ENCODE measurements around the gene DDX24.

Gene DDX24, protein sequence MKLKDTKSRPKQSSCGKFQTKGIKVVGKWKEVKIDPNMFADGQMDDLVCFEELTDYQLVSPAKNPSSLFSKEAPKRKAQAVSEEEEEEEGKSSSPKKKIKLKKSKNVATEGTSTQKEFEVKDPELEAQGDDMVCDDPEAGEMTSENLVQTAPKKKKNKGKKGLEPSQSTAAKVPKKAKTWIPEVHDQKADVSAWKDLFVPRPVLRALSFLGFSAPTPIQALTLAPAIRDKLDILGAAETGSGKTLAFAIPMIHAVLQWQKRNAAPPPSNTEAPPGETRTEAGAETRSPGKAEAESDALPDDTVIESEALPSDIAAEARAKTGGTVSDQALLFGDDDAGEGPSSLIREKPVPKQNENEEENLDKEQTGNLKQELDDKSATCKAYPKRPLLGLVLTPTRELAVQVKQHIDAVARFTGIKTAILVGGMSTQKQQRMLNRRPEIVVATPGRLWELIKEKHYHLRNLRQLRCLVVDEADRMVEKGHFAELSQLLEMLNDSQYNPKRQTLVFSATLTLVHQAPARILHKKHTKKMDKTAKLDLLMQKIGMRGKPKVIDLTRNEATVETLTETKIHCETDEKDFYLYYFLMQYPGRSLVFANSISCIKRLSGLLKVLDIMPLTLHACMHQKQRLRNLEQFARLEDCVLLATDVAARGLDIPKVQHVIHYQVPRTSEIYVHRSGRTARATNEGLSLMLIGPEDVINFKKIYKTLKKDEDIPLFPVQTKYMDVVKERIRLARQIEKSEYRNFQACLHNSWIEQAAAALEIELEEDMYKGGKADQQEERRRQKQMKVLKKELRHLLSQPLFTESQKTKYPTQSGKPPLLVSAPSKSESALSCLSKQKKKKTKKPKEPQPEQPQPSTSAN

GRCh38 chr14:94080621-94081385 lies at the start of gene DDX24, which contains the start of gene IFI27L1:
Gene DDX24, minus strand, starts transcription at chr14:94081202. Its CDS starts 1,460 bp downstream, at chr14:94079742.
Gene IFI27L1, plus strand, starts transcription at chr14:94081310. Its CDS starts 15,628 bp downstream, at chr14:94096938.
- in situ Hi-C loops (cut with MboI; ENCODE audit: low sequenced_read_pairs) = no loop called here

- in situ Hi-C loops (cut with MboI; ENCODE audit: low sequenced_read_pairs) = no loop called here
These were observed 48.9 kb upstream of the DDX24 start for GRCh38 chr14:94129758-94130414.

- in situ Hi-C loops (cut with MboI; ENCODE audit: low sequenced_read_pairs) = no loop called here
These were observed 48.2 kb upstream of the DDX24 start, which contains the start of gene IFI27L2 for GRCh38 chr14:94129111-94129757. Gene IFI27L2, minus strand, starts transcription at chr14:94129604. Its CDS starts 40 bp downstream, at chr14:94129564.

GRCh38 chr14:94128216-94128839 lies 47.3 kb upstream of the DDX24 start:
- in situ Hi-C loops (cut with MboI; ENCODE audit: low sequenced_read_pairs) = no loop called here

DNA sequence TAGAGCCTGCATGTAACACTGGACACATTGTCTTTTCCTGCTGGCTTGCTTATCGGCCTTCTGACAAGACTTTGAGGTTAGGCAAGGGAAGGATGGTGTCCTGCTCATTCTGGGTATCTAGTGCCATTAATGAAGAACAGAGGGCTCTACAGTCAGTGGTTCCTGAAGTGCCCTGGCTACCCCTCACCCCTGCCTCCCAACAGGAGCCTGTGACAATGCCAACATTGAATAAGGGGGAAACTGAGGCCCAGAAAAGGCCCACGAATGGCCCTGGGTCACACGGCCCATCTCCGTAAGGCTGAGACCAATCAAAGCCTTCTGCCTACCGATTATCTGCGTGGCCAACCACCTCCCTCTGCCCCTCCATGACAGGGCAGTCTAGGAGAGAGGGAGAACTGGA lies 46.3 kb upstream of the DDX24 start:
- in situ Hi-C loops (cut with MboI; ENCODE audit: low sequenced_read_pairs) = no loop called here

GRCh38 chr14:94126800-94127199 lies 45.8 kb upstream of the DDX24 start:
- in situ Hi-C loops (cut with MboI; ENCODE audit: low sequenced_read_pairs) = no loop called here

DNA sequence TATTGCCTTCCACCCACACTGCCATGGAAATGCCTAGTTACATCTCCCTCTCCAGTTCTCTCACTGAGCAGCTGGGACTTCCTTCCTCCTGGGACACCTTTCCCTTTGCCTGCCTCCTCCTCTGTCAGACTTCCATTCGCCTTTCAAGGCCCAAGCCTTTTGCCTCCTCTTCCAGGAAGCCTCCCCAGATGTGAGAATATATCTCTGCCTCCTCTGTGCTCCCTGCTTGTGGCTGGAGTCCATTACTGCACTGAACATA lies 45.3 kb upstream of the DDX24 start:
- in situ Hi-C loops (cut with MboI; ENCODE audit: low sequenced_read_pairs) = no loop called here

DNA sequence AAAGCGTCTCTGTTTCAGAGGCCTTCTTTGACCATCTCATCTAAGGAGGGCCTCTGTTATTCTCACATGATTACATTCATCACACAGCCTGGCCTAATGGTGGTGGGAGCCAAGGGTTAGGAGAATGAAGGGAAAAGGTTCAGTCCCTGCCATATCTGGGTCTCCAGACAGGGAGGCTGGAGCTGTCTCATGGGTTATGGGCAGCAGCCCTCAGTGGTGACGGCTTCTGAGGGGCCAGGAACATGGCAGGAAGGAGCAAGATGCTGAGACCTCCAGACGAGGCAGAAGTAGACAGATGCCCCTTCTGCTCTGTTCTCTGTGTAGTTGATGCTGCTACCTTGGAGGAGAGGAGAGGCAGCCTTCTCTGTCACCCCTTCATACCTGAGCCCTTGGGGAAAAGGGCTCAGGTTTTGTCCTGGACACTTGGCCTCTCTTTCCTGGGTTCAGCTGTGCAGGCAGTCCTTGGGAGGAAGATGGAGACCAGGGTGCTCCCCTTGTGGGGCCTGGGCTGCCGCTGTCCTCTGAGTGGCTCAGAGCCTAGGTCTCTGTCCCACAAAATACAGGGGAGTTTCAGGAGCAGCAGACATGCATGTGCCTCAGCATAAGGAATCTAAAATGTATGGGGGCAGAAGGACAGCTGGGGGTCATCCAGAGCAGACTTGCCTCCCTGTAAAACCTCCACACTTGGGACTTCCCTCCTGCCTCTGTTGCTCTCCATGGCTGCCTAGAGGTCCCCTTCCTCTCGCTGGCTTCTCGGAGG lies 44.8 kb upstream of the DDX24 start:
- in situ Hi-C loops (cut with MboI; ENCODE audit: low sequenced_read_pairs) = no loop called here

DNA sequence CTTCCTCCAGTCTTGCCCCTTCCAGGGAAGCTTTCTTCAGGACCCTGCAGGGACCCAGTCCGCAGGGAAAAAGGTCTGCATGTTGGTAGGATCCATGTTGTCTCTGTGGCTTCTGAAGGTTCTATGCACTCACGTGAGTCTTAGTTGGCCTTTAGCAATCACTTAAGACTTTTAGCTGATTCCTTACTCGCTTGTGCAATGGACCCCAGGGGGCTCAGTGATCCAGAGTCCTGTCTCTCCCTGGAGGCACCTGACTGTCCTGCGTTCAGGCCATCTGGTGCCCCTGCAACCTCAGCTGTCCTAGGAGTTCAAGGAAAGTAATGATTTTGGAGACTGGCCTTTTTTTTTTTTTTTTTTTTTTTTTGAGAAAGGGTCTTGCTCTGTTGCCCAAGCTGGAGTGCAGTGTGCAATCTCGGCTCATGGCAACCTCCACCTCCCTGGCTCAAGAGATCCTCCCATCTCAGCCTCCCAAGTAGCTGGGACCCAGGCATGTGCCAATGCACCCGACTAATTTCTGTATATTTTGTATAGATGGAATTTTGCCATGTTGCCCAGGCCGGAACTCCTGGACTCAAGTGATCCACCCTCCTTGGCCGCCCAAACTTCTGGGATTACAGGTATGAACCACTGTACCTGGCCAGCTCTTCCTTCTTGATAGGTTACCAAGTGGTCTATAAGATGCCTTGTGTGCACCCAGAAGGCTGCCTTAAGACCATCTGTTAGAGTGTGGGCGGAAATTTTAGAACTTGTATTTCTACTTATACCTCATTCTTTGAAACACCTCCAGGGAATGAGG lies 43.8 kb upstream of the DDX24 start:
- in situ Hi-C loops (cut with MboI; ENCODE audit: low sequenced_read_pairs) = no loop called here

GRCh38 chr14:94123868-94124267 lies 42.9 kb upstream of the DDX24 start:
- in situ Hi-C loops (cut with MboI; ENCODE audit: low sequenced_read_pairs) = no loop called here

- in situ Hi-C loops (cut with MboI; ENCODE audit: low sequenced_read_pairs) = no loop called here
These were observed 42.3 kb upstream of the DDX24 start for GRCh38 chr14:94123296-94123695.

DNA sequence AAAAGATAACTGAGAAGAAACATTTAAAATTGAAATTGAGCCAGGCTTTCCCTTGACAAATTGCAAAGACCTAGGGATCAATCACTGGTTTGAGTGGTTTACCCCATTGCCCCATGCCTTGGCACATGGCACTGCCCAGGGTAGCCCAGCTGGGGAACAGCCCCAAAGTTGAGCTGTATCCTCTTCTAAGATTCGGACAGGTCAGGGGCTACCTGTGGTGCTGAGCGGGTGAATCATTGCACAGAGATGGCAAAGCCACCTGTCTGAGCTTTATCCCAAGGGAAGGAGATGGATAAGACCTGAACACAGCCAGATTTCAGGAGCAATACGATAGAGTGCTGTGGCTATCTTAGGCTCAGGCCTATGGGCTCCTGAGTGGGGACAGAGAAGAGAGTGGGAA lies 41.4 kb upstream of the DDX24 start:
- in situ Hi-C loops (cut with MboI; ENCODE audit: low sequenced_read_pairs) = no loop called here

DNA sequence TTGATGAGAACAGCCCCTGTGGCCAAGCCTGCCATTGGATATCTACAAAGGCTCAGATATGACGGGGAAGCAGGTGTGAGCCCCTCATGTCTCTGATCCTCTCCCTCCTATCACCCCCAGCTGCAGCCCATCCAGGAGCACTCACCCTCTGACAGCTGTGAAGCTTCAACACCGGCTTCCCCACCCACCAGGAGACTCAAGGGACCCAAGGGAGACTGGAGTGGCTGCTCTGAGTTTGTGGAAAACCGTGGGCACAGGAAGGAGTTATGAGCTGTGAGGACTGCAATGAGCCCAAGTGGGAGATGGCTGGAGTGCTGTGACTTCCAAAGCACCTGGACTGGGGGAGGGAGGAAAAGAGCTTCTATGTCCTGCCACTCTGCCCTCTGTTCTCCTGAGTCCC lies 40.5 kb upstream of the DDX24 start:
- in situ Hi-C loops (cut with MboI; ENCODE audit: low sequenced_read_pairs) = no loop called here

DNA sequence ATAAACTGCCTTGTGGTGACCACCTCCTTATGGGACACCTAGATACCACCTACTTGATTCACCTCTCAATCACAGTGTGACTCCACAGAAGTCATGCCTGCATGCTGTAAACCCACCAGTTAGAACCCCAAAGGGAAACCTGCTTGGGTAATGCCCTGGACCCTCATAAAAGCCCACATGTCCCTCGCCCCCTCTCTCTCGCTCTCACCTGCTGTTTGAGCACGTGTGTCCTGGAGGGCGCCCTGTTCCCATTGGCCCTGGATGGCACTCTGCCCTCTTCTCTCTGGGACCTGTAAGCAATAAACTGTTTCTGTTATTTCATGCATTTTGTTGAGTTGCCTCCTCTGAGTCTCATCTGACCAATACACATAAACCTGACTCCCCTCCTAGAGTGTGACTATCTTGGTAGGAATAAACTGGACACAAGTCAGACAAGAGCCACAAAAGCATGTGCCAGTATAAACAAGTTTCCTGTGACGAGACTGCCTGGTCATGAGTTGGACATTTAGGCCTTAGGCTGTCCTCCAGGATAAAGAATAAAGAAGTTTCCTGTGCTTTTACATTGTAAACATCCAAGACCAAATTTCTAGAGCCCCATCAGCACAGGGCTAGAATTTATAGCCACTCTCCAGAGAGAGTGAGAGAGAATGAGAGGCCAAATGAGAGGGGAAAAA lies 39.8 kb upstream of the DDX24 start:
- in situ Hi-C loops (cut with MboI; ENCODE audit: low sequenced_read_pairs) = no loop called here

DNA sequence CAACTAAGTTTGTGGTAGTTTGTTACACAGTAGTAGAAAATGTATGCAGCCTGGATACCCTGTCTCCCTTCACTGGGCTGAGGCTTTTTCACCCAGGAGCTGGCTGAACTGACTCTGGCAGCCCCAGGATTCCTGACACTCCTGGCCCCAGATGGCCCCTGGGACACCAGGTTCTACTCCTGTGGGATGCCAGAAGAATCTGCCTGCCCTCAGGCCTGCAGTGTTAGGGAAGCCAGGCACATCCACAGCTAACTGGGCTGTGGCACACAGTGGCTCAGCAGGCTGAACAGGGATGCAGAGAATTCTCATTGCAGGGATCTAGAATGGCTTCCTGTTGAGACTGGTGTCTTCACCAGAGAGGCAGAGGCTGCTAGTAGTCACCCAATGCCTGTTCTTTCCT lies 38.1 kb upstream of the DDX24 start:
- in situ Hi-C loops (cut with MboI; ENCODE audit: low sequenced_read_pairs) = no loop called here

- in situ Hi-C loops (cut with MboI; ENCODE audit: low sequenced_read_pairs) = no loop called here
These were observed 36.9 kb upstream of the DDX24 start for GRCh38 chr14:94117856-94118255.

- in situ Hi-C loops (cut with MboI; ENCODE audit: low sequenced_read_pairs) = no loop called here
These were observed 35.7 kb upstream of the DDX24 start for GRCh38 chr14:94116701-94117100.

GRCh38 chr14:94115631-94116030 lies 34.6 kb upstream of the DDX24 start:
- in situ Hi-C loops (cut with MboI; ENCODE audit: low sequenced_read_pairs) = no loop called here
